HuH-7 (cell line): Measurements from ENCODE around the gene TBCD.
"Not testable (repeated sequence)": the region's sequence is repeated elsewhere in the genome, so short reads cannot be mapped to it uniquely, and the experiment has no call there.

Experiments
- DNase-seq: peaks from one replicate; pipeline ENCODE4 v3.0.0; 2011; ENCODE audit warnings: low spot score

Gene TBCD

GRCh38 chr17:82767041-82767754, 15.3 kb downstream of the TBCD start:
- DNase-seq, result peak; percentile 72

GRCh38 chr17:82769041-82769440, 17.2 kb downstream of the TBCD start:
- DNase-seq, result no peak

GRCh38 chr17:82772026-82772425, 20.2 kb downstream of the TBCD start:
- DNase-seq, result peak; percentile 64

GRCh38 chr17:82774456-82774855, 22.6 kb downstream of the TBCD start:
- DNase-seq, result not testable (repeated sequence)

DNA sequence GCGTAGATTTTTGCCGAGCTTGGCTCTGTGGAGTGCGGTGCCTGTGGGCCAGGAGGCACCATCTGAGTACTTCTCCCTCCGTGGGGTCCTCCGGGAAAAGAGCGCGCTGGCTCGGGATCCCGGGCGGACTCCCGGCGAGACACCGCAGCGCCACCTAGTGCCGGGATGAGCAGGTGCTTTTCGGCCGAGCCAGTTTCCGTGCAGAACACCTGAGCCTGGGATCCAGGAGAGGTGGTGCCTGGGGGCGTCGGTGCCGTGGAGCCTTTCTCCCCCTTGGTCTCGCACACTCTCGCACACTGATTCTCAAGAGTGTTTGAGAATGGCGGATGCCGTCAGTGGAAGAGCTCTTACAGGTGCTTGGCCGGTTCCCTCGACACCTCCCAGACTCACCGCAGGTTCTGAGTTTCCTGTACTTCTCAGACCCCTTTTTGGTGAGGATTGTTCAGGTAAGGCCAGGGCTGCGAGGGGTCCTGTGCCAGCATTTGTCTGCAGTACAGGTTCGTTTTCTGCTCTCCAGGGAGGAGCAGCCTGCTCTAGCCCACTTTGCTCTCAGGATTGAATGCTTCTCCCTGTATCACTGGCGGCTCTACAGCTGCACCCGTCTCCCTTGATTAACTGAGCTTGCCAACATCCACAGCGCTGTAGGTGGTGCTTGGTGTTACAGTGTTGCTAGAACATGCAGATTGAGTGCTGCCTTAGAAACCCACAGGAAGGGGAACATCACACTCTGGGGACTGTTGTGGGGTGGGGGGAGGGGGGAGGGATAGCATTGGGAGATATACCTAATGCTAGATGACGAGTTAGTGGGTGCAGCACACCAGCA, 23.3 kb downstream of the TBCD start:
- peak; percentile 85 for DNase-seq

DNA sequence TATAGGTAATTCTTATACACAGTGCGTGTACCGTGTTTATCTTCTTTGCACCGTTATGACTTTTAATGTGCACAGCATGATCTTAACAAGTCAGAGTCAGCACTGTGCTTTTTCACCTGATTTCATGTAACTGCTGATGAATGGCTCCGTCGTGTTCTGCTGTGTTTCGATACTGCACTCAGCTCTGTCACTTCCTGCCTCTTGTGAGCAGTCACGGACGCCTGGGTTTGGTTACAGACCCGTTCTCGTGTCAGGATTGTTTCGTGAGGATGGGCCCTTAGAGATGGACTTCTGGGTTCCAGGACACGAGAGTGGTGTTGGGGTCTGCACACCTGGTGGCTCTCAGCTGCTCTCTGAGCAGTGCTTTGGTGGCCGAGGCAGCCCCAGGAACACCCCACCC, 24.6 kb downstream of the TBCD start:
- no peak for DNase-seq

DNA sequence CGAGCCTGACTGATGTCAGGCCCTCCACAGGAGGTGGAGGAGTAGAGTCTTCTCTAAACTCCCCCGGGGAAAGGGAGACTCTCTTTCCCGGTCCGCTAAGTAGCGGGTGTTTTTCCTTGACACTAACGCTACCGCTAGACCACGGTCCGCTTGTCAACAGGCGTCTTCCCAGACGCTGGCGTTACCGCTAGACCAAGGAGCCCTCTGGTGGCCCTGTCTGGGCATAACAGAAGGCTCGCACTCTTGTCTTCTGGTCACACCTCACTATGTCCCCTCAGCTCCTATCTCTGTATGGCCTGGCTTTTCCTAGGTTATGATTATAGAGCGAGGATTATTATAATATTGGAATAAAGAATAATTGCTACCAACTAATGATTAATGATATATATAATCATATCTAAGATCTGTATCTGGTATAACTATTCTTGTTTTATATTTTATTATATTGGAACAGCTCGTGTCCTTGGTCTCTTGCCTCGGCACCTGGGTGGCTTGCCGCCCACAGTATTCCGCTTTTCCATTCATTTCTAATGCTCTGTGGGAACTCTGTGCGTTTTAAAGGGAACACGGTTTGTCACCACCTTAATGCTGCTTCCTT, 26.0 kb downstream of the TBCD start:
- not testable (repeated sequence) for DNase-seq

GRCh38 chr17:82779541-82779940, 27.7 kb downstream of the TBCD start:
- no peak for DNase-seq

DNA sequence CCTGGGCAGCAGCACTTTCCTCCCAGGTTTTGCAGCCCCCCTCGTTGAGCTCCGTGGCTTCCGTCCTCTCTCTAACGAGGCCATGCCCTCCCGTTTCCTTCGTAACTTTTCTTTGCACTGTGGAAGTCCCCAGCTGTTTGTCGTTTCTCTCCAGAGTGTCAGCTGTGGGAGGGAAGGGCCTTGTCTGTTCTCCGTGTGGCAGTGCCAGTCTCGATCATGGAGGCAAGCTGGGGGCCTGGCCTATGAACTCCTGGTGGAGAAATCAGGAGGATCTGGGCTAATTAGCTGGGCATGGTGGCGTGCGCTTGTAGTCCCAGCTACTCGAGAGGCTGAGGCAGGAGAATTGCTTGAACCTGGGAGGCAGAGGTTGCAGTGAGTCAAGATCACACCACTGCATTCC, 28.3 kb downstream of the TBCD start:
- DNase-seq, result no peak

GRCh38 chr17:82780971-82781893, 29.4 kb downstream of the TBCD start:
- DNase-seq, result no peak

DNA sequence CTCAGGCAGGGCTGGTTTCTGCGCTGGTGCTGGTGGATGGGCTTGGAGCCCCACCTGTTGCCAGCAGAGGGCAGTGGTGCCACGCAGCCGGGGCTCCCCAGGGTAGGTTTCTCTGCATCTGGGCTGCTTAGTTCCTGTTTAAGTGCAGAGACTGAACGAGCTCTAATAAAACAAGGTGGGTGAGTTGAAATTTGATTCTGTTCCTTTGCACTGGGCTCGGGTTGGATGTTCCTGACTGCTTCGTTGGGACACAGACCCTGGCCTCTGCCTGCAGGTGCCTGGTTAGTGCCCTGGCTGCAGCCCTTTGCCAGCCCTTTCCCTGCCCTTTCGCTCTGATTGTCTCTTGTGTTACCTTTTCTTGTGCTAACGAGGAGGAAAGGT, 30.0 kb downstream of the TBCD start:
- DNase-seq, result peak; percentile 99

DNA sequence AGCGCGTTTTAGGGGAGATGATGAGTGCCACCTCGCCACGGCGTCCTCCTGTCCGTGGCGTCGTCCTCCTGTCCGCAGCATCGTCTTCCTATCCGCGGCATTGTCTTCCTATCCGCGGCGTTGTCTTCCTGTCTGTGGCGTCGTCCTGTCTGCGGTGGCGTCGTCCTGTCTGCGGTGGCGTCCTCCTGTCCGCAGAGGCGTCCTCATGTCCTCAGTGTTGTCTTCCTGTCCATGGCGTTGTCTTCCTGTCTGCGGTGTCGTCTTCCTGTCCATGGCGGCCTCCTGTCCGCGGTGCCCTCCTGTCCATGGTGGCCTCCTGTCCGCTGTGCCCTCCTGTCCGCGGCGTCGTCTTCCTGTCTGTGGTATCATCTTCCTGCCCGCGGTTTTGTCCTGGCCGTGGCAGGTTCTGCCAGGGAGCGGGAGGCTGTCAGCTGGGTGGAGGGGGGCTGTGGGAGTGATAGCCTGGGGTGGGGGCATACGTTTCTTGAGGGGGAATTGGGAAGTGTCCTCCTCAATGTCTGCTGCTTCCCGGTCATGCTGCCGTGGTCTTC, 30.9 kb downstream of the TBCD start:
- no peak for DNase-seq

- DNase-seq, result no peak
Measured at GRCh38 chr17:82783498-82783897, 31.6 kb downstream of the TBCD start.

GRCh38 chr17:82785581-82785980, 33.7 kb downstream of the TBCD start:
- DNase-seq, result not testable (repeated sequence)

DNA sequence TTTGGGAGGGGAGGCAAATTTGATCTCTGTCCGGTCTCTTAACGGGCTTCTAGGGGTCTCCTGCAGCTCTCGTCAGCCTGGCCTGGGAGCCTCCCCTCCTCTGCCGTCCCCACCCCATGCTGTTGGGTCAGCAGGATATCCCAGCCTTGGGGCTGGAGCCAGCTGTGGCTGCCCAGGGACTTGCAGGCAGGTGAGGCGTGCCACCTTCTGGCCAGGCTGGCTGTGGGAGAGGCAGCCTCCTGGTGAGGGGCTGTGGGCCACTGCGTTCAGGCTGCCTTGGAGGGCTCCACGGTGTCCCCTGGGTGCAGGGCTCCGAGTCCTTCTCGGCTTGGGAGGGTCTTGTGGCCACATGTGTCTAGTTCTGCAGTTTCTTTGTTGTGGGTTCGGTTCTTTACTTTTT, 34.6 kb downstream of the TBCD start:
- DNase-seq, result no peak

GRCh38 chr17:82787081-82787848, 35.4 kb downstream of the TBCD start:
- no peak for DNase-seq

DNA sequence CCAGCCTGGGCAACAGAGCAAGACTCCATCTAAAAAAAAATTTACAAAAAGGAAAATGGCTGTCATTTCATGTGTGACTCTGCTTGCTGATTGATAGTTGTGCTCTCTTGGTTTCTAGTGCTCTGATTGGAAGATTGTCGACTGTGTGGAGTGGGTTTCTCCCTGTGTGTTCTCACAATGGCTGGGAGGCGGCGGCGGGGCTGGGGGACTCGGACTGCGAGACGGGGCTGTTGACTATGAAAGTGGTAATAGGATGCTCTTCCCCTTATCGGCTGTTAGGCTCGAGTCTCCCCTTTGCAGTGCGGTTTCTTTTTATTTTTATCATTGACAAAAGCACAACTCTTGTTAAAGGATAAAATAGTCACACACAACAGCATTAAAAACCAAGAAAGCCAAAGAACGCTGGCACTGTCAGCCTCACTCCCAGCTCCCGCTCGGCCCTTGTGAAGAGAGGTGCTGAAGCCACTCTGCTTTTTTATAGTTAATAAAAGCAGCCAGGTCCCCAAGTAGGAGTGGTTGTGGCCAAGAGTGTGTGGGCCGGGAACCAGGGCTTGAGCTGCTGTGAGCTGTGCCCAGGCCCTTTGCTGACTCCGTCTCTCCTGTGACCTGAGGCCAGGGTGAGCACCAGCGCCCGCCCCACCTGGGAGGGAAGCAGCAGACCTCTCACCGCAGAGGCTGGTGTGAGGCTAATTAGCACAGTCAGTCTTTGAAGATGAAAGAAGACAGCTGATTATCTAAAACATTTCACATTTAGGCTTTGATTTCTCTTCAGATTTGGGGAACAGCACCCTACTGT, 36.5 kb downstream of the TBCD start:
- no peak for DNase-seq

GRCh38 chr17:82789051-82789592, 37.3 kb downstream of the TBCD start:
- no peak for DNase-seq

DNA sequence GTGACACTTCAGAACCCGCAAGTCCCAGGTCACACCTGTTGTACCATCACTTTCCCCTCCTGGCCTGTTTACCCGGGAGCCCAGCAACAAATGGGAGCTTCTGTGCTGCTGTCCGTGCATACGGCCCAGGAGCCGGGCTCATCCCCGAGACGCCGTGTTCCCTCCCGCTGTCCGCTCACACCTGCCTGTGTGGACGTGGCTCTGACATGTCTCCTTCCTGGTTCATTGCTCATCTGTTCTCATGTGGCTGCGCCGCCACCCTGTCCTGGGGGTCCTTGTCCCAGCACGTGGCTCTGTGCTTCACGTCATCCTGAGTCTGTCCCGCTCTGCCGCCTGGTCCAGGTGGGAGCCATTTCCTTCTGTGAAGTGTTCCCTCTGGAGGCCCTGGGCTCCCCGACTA, 37.9 kb downstream of the TBCD start:
- DNase-seq, result no peak

GRCh38 chr17:82790391-82790790, 38.5 kb downstream of the TBCD start:
- no peak for DNase-seq
